K562 treated with DMSO at 1 percent for 48 hours (cell line): ENCODE results near the gene WTAP. TPM values are rescaled to one million over a fixed set of nuclear protein-coding genes. Genes with fewer than 3 reads are reported as not detected.

ENCODE experiments used
- total RNA-seq: library from RNA; unstranded; fragments of 300-600 nt; gene quantifications from 2 replicates; pipeline ENCODE4 v1.2.3, GENCODE V29; 2022; ENCODE audit warnings: low replicate concordance; ENCODE audit errors: extremely low read depth

The WTAP gene
- not detected in 2 replicates for total RNA-seq

DNA sequence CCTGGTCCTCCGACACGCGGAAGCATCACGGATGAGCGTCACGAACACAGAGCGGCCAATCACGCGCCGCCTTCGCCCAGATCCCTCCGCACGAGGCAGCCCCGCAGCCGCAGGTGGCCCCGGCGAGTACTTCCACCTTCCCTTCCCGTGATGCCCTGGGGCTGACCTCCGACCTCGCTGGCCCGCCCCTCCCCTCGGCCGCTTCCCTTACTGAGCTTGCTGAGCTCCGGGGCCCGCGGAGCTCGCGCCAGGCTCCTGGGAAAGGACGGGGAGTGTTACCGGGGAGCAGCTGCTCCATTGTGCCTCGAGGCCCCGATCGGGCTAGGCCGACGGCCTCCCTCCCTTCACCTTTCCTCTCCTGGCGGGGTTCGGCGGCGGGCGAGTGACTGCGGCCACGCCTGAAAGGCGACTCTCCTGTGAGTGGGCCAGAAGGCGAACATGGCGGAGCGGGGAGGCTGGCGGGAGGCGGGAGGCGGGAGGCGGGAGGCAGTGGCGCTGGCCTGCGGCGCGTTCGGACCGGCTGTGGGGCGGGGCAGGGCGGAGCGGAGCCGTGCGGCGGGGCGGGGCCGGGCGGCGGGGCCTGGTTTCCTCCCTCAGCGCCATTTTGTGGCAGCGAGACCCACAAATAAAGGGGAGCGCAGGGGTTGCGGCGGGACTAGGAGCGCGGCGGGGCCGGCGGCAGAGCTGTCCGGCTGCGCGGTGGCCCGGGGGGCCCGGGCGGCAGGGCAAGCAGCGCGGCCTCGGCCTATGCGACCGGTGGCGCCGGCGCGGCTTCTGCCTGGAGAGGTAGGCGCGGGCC lies at the start of gene WTAP:
Gene WTAP, plus strand, starts transcription at position 589 of the 799 bp plus-strand sequence. CDS start 8,760 bp downstream, outside the sequence.

DNA sequence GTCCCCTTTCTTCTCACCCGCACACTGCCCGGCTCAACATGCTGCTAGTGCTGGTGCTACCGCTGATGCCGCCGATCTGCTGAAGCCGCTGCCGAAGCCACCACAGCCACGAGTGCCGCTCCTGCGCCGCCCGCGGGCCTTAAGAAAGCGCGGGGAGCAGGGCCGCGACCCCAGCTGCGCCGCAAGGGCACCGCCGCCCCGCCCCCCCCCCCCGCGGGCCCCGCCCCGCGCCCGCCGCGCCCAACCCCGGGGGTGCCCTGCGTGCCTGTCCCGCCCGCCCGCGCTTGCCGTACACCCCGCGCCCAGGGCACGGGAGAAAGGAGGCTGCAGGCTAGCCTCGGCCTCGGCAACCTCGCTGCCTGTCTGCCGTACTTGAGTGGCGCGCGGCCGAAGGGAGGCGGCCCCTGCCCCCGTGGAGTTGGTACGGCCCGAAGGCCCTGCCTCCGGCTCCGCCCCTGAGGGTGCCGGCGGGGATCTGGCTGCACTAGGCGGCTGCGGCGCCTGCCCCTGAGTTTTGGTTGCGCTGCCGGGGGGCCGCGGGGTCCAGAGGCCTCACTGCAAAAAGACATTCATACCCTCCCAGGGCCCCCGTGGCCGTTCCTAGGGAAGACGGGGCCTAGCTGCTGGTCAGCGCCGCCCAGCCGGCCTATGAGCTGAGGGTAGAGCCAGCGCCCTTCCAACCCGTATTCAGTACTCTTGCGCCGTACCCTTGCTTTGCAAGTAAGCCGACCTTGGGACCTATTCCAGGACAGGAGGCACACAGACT lies 34.0 kb upstream of the WTAP start, which contains the start of gene SOD2:
Gene SOD2, minus strand, starts transcription at position 114 of the 766 bp plus-strand sequence. Its CDS starts 74 bp downstream, at position 40.

DNA sequence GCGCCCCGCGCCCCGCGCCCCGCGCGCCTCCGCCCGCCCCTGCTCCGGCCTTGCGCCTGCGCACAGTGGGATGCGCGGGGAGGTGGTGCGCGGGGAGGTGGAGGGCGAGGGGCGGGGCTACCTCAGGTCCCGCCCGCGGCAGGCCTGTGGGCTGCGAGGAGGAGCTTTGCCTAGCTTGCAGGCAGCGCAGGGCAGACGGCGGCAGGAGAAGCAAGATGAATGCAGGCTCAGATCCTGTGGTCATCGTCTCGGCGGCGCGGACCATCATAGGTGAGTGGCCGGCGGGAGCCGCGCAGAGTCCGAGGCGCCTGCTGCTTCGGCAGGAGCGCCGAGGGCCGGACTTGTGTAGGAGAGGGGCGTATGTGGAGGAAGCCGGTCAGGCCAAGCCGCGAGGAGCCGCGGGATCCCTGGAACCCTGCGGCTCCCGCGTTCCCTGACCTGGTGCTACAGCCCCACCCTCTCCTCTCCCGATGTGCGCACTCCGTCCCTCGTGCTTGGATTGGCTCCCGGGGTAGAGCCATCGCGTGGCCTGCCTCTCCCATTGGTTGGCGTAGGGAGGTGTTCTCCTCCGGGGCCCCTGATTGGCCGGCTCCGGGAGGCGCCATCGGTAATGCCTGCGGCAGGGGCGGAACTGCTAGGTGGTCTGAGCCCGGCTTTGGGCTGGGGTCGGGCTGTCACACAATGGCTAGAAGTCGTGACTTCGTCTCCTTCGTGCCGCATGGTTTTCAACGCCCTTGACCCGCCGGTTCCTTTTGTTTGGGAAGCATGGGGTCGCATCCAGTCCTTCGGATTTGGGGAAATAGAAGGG lies 34.8 kb downstream of the WTAP start, which contains the start of gene ACAT2:
Gene ACAT2, plus strand, starts transcription at position 173 of the 808 bp plus-strand sequence. Its CDS starts 43 bp downstream, at position 216.

DNA sequence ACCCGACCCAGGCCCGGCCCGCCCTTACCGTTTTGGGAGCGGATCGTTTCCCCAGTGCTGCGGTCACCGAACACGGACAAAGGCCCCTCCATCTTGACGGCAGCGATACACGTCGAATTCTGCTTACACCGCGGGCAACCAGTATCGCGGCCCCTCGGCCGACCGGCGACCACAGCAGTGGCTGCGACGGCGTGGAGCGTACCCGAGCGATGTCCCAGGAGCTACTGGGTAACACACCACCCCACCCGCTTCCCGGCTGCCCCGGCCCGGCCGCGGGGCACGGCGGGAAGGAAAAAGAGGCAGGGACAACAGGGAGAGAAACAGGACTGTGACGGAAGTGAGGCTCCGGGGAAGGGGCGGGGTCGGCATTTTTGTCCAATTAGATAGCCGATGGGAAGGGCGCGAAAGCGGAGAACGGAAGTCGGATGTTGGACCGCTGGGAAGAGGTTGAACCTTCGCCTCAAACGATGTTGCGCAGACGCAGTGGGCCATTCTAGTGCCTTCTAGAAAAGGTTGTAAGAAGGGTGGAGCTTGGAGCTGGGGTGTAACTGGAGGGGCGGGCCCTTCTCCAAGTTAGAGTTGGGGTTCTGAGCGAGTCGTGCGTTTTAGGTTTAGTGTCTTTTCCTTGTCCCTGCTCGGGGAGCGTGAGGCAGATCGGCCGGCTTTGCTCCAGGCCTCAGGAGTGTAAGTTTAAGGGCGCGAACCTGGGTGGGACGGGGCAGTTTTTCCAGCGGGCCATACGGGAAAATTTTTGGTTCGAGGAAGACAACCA lies 62.3 kb downstream of the WTAP start, which contains the start of gene TCP1:
Gene TCP1, minus strand, starts transcription at position 226 of the 772 bp plus-strand sequence. Its CDS starts 134 bp downstream, at position 92.

DNA sequence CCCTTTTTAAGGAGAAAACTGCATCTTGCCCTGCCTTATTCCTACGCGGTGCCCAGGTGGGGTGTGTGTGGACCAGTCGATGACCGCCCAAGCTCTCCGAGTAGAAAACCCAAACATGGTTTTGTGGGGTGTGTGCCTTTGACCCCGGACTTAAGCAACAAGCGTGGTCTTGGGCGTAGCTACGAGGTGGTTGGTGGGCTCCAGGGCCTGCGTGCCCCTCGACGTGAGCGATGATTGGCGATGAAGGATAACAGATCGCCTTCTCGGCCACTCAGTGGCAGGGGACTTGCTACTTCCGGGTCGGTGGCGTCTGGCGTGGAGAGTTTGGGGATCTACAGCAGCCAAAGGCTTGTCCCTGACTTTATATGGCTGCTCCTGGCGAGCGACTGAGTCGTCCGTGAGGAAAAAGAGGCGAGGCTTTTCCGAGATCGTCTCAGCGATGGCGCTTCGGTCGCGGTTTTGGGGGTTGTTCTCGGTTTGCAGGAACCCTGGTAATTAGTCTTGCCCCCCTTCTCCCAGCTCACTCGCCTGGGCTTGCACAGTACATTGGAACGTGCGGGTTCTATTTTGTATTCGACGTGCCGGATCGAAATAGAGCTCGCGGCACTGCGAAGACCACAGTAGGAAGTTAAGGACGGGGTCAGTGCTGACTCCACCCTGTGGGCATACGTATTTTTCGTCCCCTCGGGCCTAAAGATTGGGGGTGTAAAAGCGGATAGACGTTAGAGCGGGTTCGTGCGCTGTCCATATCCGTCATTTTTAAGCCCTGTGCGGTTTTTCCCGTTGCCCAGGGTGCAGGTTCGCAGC lies 63.0 kb downstream of the WTAP start, which contains the start of gene MRPL18:
Gene MRPL18, plus strand, starts transcription at position 319 of the 807 bp plus-strand sequence. Its CDS starts 121 bp downstream, at position 440.

DNA sequence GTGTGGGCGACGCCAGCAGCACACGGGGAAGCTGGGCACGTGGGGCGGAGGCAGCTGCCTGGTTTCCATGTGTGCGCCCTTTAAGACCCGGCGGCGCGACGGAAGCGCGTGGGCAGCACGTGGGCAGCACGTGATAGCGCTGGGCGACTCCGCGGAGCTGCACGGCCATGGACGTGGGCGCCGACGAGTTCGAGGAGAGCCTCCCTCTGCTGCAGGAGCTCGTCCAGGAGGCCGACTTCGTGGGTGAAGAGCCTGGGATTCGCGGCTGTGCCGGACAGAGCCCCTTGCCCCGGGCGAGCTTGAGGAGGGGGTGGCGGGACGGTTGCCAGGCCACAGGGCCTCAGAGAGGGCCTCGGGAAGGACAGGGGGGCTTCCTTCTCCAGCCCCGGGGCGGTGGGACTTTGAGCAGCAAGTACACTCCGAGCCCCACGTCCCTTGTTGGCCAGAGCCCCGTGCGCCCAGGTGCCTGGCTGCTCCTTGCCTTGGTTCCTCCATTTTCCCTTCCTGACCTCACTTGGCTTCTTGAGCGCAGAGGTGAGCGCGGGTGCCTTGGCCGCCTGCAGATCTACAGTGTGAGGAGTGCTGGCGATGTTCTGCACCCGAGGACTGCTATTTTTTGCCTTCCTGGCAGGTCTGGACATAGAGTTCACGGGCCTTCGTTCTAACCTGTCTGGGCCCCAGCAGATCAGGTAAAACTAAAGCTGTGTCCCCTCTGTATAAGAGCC lies 73.0 kb downstream of the WTAP start, which contains the start of gene PNLDC1:
Gene PNLDC1, plus strand, starts transcription at position 136 of the 725 bp plus-strand sequence. Its CDS starts 32 bp downstream, at position 168.

Other genes starting within 250 kb of the WTAP start
- gene SOD2, start 34.3 kb upstream of the WTAP start, total RNA-seq = not detected in 2 replicates
- gene ACAT2, start 34.5 kb downstream of the WTAP start, total RNA-seq = not detected in 2 replicates
- not detected in 2 replicates for gene TCP1, start 62.1 kb downstream of the WTAP start, total RNA-seq
- gene MRPL18, start 63.0 kb downstream of the WTAP start, total RNA-seq = not detected in 2 replicates
- not detected in 2 replicates for gene PNLDC1, start 72.8 kb downstream of the WTAP start, total RNA-seq
- not detected in 2 replicates for gene MAS1, start 163.5 kb downstream of the WTAP start, total RNA-seq
- gene IGF2R, start 241.6 kb downstream of the WTAP start, total RNA-seq = 97.1 TPM in 1 of 2 replicates, not detected in the other